Activated CD8-positive, alpha-beta memory T cell treated with anti-CD3 and anti-CD28 coated beads, Interleukin-2, amount 50 U/mL, for 48 hours (primary cell): ENCODE measurements around the gene SFTPB.
"Not testable (repeated sequence)": the region's sequence is repeated elsewhere in the genome, so short reads cannot be mapped to it uniquely, and the experiment has no call there.

Source experiments
- DNase-seq: peaks from one replicate; pipeline ENCODE4 v3.0.0-alpha.2; 2020

SFTPB gene

GRCh38 chr2:85675427-85675826 is 7.4 kb upstream of the SFTPB start:
- DNase-seq, result no peak

- DNase-seq, result no peak
Observed at GRCh38 chr2:85674417-85674816, 6.4 kb upstream of the SFTPB start.

- no peak for DNase-seq
Observed at GRCh38 chr2:85673716-85674375, 5.8 kb upstream of the SFTPB start.

- DNase-seq, result no peak
Observed at GRCh38 chr2:85672456-85672855, 4.5 kb upstream of the SFTPB start.

GRCh38 chr2:85670416-85670815 is 2.4 kb upstream of the SFTPB start:
- DNase-seq, result not testable (repeated sequence)

- no peak for DNase-seq
Observed at GRCh38 chr2:85669549-85669948, 1.6 kb upstream of the SFTPB start.

GRCh38 chr2:85668857-85669142 is 801 bp upstream of the SFTPB start:
- DNase-seq, result no peak

- no peak for DNase-seq
Observed at GRCh38 chr2:85667561-85668008, 414 bp downstream of the SFTPB start.

- no peak for DNase-seq
Observed at GRCh38 chr2:85666435-85667316, 1.3 kb downstream of the SFTPB start.

- DNase-seq, result no peak
Observed at GRCh38 chr2:85666016-85666415, 2.0 kb downstream of the SFTPB start.

GRCh38 chr2:85665264-85665937 is 2.6 kb downstream of the SFTPB start:
- no peak for DNase-seq

GRCh38 chr2:85663594-85664565 is 4.1 kb downstream of the SFTPB start:
- DNase-seq, result no peak

- DNase-seq, result no peak
Observed at GRCh38 chr2:85662899-85663593, 5.0 kb downstream of the SFTPB start.

- DNase-seq, result no peak
Observed at GRCh38 chr2:85661139-85661858, 6.7 kb downstream of the SFTPB start.

- no peak for DNase-seq
Observed at GRCh38 chr2:85660725-85661124, 7.3 kb downstream of the SFTPB start.

- not testable (repeated sequence) for DNase-seq
Observed at GRCh38 chr2:85660301-85660700, 7.7 kb downstream of the SFTPB start.

GRCh38 chr2:85659324-85659981 is 8.5 kb downstream of the SFTPB start:
- no peak for DNase-seq

- DNase-seq, result not testable (repeated sequence)
Observed at GRCh38 chr2:85657399-85657798, 10.6 kb downstream of the SFTPB start.

- DNase-seq, result no peak
Observed at GRCh38 chr2:85656468-85656867, 11.5 kb downstream of the SFTPB start.

- no peak for DNase-seq
Observed at GRCh38 chr2:85655961-85656417, 12.0 kb downstream of the SFTPB start.

GRCh38 chr2:85653996-85654395 is 14.0 kb downstream of the SFTPB start:
- no peak for DNase-seq
